Measurements from ENCODE around the gene ZNF100. TPM values are rescaled to one million over a fixed set of nuclear protein-coding genes. Genes with fewer than 3 reads are reported as not detected.

ZNF100 gene
- polyA plus RNA-seq, 1 of the 3 experiments (the other 2 are of a cell fraction): 1.1 TPM

DNA sequence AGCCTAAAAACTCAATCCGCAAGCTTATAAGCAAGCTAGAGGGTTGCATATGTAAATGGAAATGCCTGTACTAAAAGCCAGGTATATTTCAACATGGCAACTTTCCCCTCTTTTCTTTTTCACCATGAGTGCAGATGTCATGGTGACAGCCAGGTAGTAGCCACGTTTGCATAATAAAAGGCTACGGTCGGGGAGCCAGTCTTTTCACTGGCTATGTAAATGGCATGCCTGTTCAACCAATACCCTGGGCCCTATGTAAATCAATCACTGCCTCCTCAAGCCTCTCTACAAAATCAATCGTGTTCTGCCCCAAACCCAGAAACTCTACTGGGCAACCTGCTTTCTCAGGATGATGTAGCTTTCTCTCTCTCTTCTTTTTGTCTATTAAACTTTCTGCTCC lies 87.4 kb downstream of the ZNF100 start:
- no peak for DNase-seq
- H3K4me1 ChIP-seq (ENCODE audit: control insufficient read depth in 1 of 2, insufficient read depth in 2 of 2, low read depth in 1 of 2, low read length in 1 of 2): no peaks in the 10 kb centered on the region
- no peak overlapping the region for H3K4me2 ChIP-seq
- H3K9me3 ChIP-seq: no peaks in the 10 kb centered on the region
- no peak overlapping the region for H2AFZ ChIP-seq (ENCODE audit: low read depth)
- H3K27ac ChIP-seq (ENCODE audit: low read depth in 2 of 2, low read length in 1 of 2): no peak overlapping the region
- ChIA-PET CTCF (no interaction called here), POLR2A (no interaction called here)
- no peaks in the 10 kb centered on the region for H3K36me3 ChIP-seq (replicated peaks in 1 of 2; ENCODE audit: control insufficient read depth in 1 of 2, insufficient read depth in 2 of 2, low read length in 1 of 2)
- 27% methylated on average over 5 of the region's 5 CpGs for WGBS (ENCODE audit: low lambda C conversion rate)
- no peaks in the 10 kb centered on the region for H4K20me1 ChIP-seq (ENCODE audit: insufficient read depth)
- H3K9ac ChIP-seq: no peak overlapping the region
- no peak overlapping the region for H3K4me3 ChIP-seq (ENCODE audit: low read depth in 2 of 2, low read length in 1 of 2)
- TF ChIP-seq, protein P1, sequence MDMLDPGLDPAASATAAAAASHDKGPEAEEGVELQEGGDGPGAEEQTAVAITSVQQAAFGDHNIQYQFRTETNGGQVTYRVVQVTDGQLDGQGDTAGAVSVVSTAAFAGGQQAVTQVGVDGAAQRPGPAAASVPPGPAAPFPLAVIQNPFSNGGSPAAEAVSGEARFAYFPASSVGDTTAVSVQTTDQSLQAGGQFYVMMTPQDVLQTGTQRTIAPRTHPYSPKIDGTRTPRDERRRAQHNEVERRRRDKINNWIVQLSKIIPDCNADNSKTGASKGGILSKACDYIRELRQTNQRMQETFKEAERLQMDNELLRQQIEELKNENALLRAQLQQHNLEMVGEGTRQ (IDR thresholded peaks at IDR 0.05; ENCODE audit: borderline replicate concordance, low read depth, low read length): no peak
- TF ChIP-seq CHD2 (IDR thresholded peaks at IDR 0.05; ENCODE audit: low read length, partially characterized antibody) (no peak), RCOR1 (IDR thresholded peaks at IDR 0.05; ENCODE audit: low read length) (no peak), YY1 (IDR thresholded peaks at IDR 0.05; ENCODE audit: low read depth) (no peak), MXI1 (IDR thresholded peaks at IDR 0.05; ENCODE audit: low read depth, low read length) (no peak), RFX5 (IDR thresholded peaks at IDR 0.05; ENCODE audit: low read length) (no peak), TAF1 (IDR thresholded peaks at IDR 0.05; ENCODE audit: borderline replicate concordance, low read depth, low read length) (no peak), GABPA (IDR thresholded peaks at IDR 0.05; ENCODE audit: low read depth) (no peak)
- no peaks in the 10 kb centered on the region for H3K9me2 ChIP-seq
- H3F3A ChIP-seq (replicated peaks; ENCODE audit: insufficient read depth): no peaks in the 10 kb centered on the region
- no peaks in the 10 kb centered on the region for H3K27me3 ChIP-seq (ENCODE audit: insufficient read depth)
- no peaks in the 10 kb centered on the region for H3K79me2 ChIP-seq (ENCODE audit: insufficient read depth)

DNA sequence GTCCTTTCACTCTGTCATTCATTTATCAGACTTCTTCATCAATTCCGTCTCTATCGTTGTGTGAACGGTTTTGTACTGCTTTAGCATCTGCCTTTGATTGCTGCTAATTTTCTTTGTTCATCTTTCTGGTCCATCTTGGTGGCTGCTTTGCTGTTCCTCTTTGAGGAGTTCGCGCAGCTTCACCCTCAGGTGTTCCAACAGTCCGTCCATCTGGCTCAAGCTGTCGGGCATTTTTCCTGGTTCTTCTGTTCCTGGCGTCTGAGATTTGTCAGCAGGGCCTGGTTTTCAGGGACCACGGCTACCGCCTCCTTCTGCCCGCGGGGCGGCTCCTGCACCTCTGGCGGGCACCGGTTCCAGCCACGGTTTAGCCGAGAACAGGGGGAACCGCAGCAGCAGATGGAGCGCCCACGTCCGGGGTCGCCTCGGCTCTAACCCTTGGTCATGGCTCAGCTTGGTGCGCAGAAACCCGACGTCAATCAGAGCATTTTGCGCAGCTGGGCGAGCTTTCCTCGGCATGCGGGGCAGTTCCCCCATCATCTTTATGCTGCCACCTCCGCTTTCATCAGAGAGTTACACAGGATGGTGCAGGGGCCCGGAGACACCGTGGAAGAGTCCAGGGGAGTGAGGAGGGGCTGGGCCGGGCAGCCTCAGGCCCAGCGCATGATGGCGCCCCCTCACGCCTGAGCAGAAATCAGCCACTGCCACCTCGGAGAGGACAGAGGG lies 89.5 kb downstream of the ZNF100 start:
- no peaks in the 10 kb centered on the region for H3K9me3 ChIP-seq
- no peaks in the 10 kb centered on the region for H4K20me1 ChIP-seq (ENCODE audit: insufficient read depth)
- DNase-seq: no peak
- no peak overlapping the region for H3K4me2 ChIP-seq
- CTCF ChIA-PET: no interaction called here
- H3K4me3 ChIP-seq (ENCODE audit: low read depth in 2 of 2, low read length in 1 of 2): no peak overlapping the region
- H3K9me2 ChIP-seq: no peaks in the 10 kb centered on the region
- H3K27me3 ChIP-seq (ENCODE audit: insufficient read depth): no peaks in the 10 kb centered on the region
- 59% methylated on average over 18 of the region's 38 CpGs for WGBS (ENCODE audit: low lambda C conversion rate)
- H3K27ac ChIP-seq (ENCODE audit: low read depth in 2 of 2, low read length in 1 of 2): no peak overlapping the region
- TF ChIP-seq FOXJ3 (CRISPR knock-in tag; IDR thresholded peaks at IDR 0.05): no peak
- TF ChIP-seq YY1 (IDR thresholded peaks at IDR 0.05; ENCODE audit: low read depth): no peak
- no peak for TF ChIP-seq REST (IDR thresholded peaks at IDR 0.05; ENCODE audit: low read depth, low read length)
- TF ChIP-seq, protein P1 (IDR thresholded peaks at IDR 0.05; ENCODE audit: borderline replicate concordance, low read depth, low read length): no peak
- TF ChIP-seq TCF12 (IDR thresholded peaks at IDR 0.05): no peak
- H2AFZ ChIP-seq (ENCODE audit: low read depth): no peak overlapping the region
- H3K4me1 ChIP-seq (ENCODE audit: control insufficient read depth in 1 of 2, insufficient read depth in 2 of 2, low read depth in 1 of 2, low read length in 1 of 2): no peaks in the 10 kb centered on the region; a peak in 1 of 4 replicates
- H3K36me3 ChIP-seq (replicated peaks in 1 of 2; ENCODE audit: control insufficient read depth in 1 of 2, insufficient read depth in 2 of 2, low read length in 1 of 2): no peaks in the 10 kb centered on the region
- POLR2A ChIA-PET: no interaction called here
- H3K79me2 ChIP-seq (ENCODE audit: insufficient read depth): no peaks in the 10 kb centered on the region
- no peaks in the 10 kb centered on the region for H3F3A ChIP-seq (replicated peaks; ENCODE audit: insufficient read depth)
- no peak overlapping the region for H3K9ac ChIP-seq

Measured in SK-N-SH (cell line).